Chondrocyte (in vitro differentiated cells): ENCODE data around the gene PTGIS. TPM values are rescaled to one million over a fixed set of nuclear protein-coding genes. Genes with fewer than 3 reads are reported as not detected.

Experiments
- DNase-seq: peaks from one replicate; pipeline ENCODE4 v3.0.0; 2021; ENCODE audit warnings: mixed read lengths, low spot score
- H3K27ac Mint-ChIP-seq: one replicate; pipeline ENCODE4 v1.8.0; 2021; ENCODE audit warnings: mild to moderate bottlenecking, moderate library complexity, mixed read lengths; ENCODE audit not compliant: unreplicated experiment
- H3K27me3 Mint-ChIP-seq: 2 replicates; pipeline ENCODE4 v1.8.0; 2021; ENCODE audit warnings: low read depth, mixed read lengths
- H3K36me3 Mint-ChIP-seq: 2 replicates; pipeline ENCODE4 v1.8.0; 2021; ENCODE audit warnings: low read depth, mixed read lengths
- H3K4me1 Mint-ChIP-seq: 2 replicates; pipeline ENCODE4 v1.8.0; 2021; ENCODE audit warnings: low read depth, mild to moderate bottlenecking, mixed read lengths
- H3K4me3 Mint-ChIP-seq: one replicate; pipeline ENCODE4 v1.8.0; 2021; ENCODE audit warnings: mild to moderate bottlenecking, moderate library complexity, mixed read lengths; ENCODE audit not compliant: unreplicated experiment
- H3K9me3 Mint-ChIP-seq: 2 replicates; pipeline ENCODE4 v1.8.0; 2021; ENCODE audit warnings: low read depth, mixed read lengths
- total RNA-seq: library from RNA; stranded (reverse); gene quantifications from 3 replicates; pipeline ENCODE4 v1.2.1, GENCODE V29; 2021
- TF ChIP-seq, protein P1 (sequence below): fragments of 200-600 bp; sonication (generic); IDR thresholded peaks from 2 replicates; pipeline ENCODE4 v1.5.0; 2021; ENCODE audit warnings: antibody characterized with exemption, mild to moderate bottlenecking, moderate library complexity

Gene PTGIS
- total RNA-seq, 1 donor from 2014 or later, result 91.5 TPM

DNA sequence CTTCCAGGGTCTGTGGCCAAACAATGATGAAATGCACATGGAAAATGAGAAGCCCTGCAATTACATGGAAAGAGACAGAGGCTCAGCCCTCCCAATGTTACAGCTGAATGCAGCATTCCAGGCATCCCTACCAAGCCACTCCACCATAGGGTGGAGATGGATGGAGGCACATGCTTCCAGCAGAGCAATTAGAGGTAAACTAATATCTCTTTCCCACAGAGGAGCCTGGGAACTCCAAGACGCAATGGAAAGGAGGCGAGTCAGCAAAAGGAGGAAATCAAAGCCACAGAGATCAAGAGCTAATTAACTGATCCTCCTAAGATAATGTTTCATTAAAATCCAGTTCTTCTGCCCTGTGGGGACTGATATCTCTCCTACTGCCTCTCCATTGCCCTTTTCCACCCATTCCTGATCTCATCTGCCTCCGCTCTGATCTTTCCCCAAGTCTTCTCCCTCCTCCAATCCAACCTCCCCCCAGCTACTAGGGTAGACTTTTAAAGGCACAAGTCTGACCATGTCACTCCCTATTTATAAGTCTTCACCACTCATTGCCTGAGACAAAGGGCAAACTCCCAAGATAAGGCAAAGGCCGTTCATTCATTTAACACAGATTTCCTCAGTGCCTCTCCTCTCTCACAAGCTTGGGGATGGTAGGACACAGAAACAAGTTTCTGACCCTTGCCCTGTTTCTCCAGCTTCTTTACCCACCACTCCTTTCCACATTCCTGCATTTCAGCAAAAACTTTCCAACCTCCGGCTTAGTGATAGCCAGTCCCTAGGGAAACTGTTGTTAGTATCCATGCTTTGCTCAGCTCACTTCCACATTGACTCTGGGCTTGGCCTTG lies 71.2 kb downstream of the PTGIS start:
- Mint-ChIP-seq H3K36me3 (peaks cover 3% of the 10 kb centered on the region), H3K27ac (no peak overlapping the region)
- no peak for DNase-seq

DNA sequence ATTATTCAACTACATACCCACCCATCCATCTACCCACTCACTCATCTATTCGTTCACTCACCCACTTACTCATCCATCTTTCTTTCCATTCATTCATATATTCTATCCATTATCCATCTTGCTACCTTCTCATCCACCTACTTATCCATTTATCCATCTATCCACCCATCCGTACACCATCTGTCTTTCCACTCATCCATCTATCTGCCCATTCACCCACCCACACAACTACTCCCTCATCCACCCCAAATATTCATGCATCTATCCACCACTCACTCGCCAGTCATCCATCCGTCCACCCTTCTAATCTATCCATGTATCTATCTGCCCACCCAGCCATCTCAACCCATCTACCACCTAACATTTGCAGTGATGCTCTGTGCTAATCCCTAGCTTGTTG lies 71.9 kb downstream of the PTGIS start:
- peaks cover 10% of the 10 kb centered on the region for H3K4me1 Mint-ChIP-seq
- peaks cover 29% of the 10 kb centered on the region for H3K27me3 Mint-ChIP-seq
- no peak overlapping the region for H3K4me3 Mint-ChIP-seq
- H3K9me3 Mint-ChIP-seq, result peaks cover 6% of the 10 kb centered on the region
- no peak overlapping the region for H3K27ac Mint-ChIP-seq
- peaks cover 3% of the 10 kb centered on the region for H3K36me3 Mint-ChIP-seq
- TF ChIP-seq, protein P1, sequence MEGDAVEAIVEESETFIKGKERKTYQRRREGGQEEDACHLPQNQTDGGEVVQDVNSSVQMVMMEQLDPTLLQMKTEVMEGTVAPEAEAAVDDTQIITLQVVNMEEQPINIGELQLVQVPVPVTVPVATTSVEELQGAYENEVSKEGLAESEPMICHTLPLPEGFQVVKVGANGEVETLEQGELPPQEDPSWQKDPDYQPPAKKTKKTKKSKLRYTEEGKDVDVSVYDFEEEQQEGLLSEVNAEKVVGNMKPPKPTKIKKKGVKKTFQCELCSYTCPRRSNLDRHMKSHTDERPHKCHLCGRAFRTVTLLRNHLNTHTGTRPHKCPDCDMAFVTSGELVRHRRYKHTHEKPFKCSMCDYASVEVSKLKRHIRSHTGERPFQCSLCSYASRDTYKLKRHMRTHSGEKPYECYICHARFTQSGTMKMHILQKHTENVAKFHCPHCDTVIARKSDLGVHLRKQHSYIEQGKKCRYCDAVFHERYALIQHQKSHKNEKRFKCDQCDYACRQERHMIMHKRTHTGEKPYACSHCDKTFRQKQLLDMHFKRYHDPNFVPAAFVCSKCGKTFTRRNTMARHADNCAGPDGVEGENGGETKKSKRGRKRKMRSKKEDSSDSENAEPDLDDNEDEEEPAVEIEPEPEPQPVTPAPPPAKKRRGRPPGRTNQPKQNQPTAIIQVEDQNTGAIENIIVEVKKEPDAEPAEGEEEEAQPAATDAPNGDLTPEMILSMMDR, result no peak
- no peak for DNase-seq

More for the DNA sequence above, 71.2 kb downstream of the PTGIS start:
- Mint-ChIP-seq H3K4me3 (no peak overlapping the region), H3K27me3 (peaks cover 26% of the 10 kb centered on the region), H3K9me3 (peaks cover 6% of the 10 kb centered on the region), H3K4me1 (peaks cover 10% of the 10 kb centered on the region)
- TF ChIP-seq, protein P1, result no peak

DNA sequence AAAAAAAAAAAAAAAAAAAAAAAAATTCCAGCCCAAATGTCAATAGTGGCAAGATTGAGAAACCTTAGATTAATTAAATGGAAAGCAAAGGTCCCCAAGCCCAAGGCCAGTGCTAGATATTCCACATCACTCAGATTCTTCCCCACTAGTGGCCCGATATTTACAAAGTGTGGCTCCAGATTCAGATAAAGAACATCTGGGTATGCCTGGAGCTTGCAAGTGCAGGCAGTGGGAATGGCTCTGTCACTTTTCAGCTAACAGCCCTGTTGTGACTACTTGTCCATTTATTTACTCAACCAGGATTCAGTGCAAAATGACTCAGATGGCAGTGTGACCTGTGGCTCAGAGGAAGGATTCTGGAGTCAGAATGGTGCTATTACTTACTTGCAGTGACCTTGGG lies 77.2 kb downstream of the PTGIS start:
- Mint-ChIP-seq H3K27ac (no peak overlapping the region), H3K27me3 (peaks cover 61% of the 10 kb centered on the region), H3K36me3 (peaks cover 1% of the 10 kb centered on the region), H3K9me3 (no peaks in the 10 kb centered on the region), H3K4me1 (no peaks in the 10 kb centered on the region), H3K4me3 (no peak overlapping the region)
- DNase-seq, result no peak
- TF ChIP-seq, protein P1, result no peak

DNA sequence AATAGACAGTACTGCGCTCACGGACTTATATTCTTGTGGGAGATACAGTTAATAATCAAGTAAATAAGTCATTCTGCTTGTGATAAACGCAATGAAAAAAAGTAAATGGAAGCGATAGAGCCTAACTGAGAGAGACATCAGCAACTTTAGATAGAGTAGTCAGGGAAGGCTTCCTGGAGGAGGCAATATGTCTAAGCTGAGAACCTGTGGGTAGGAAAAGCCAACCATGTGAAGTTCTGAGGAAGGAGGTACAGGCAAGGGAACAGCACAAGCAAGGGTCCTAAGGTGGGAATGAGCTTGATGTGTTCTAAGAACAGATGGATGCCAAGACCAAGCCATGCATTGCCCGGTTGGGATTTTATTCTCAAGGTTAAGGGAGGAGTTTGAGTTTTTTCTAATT lies 78.2 kb downstream of the PTGIS start:
- peaks cover under 1% of the 10 kb centered on the region for H3K4me1 Mint-ChIP-seq
- H3K27me3 Mint-ChIP-seq, result peaks cover 66% of the 10 kb centered on the region
- peaks cover 1% of the 10 kb centered on the region for H3K36me3 Mint-ChIP-seq
- no peak for DNase-seq
- TF ChIP-seq, protein P1, result no peak
- no peaks in the 10 kb centered on the region for H3K9me3 Mint-ChIP-seq
- no peak overlapping the region for H3K4me3 Mint-ChIP-seq
- H3K27ac Mint-ChIP-seq, result no peak overlapping the region

DNA sequence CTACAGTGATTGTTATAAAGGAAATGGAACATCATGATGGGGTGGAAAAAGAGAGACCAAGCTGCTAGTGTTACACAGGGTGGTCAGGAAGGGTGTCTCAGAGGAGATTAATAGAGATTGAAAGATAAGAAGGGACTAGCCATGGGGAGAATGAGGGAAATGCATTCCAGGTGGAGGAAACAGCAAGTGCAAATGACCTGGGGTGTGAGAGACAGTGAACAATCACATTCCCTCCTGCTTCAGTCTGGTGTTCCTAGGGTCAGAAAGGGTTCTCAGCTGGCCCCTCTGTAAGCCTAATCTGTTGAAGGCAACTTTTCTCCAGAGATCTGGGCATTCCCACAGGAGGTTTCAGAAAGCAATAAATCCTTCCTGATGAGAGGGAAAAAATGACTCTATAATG lies 81.9 kb downstream of the PTGIS start:
- Mint-ChIP-seq H3K27me3 (peaks cover 53% of the 10 kb centered on the region), H3K27ac (no peak overlapping the region), H3K4me1 (peaks cover 12% of the 10 kb centered on the region), H3K9me3 (no peaks in the 10 kb centered on the region), H3K4me3 (no peak overlapping the region), H3K36me3 (peaks cover 1% of the 10 kb centered on the region)
- TF ChIP-seq, protein P1, result no peak
- DNase-seq, result no peak
